PC-9 (cell line): ENCODE measurements around the gene GPR146. TPM values are rescaled to one million over a fixed set of nuclear protein-coding genes. Genes with fewer than 3 reads are reported as not detected.

Source experiments
- BruUV-seq: library from RNA; stranded (reverse); fragments of 400-500 nt; replicated peaks from 2 replicates; lab custom pipeline; 2021; lab: Mats Ljungman, UMichigan
- CTCF ChIA-PET: fragments of 300-600 bp; sonication (Branson Sonifier 250); formaldehyde crosslinking; loops from one replicate; lab custom pipeline; 2022; ENCODE audit warnings: antibody characterized with exemption; lab: Charles Lee
- POLR2A ChIA-PET: fragments of 300-600 bp; sonication (Branson Sonifier 250); formaldehyde crosslinking; loops from one replicate; lab custom pipeline; 2022; ENCODE audit warnings: antibody characterized with exemption; ENCODE audit not compliant: unreplicated experiment; lab: Charles Lee
- DNase-seq, 2 experiments: peaks; one replicate each; pipeline versions ENCODE4 v3.0.0 to v3.0.0-alpha.2; 2015 to 2022; ENCODE audit warnings: mixed read lengths in 1 of 2
- H2AFZ ChIP-seq: fragments of 200-600 bp; sonication (generic); 2 replicates; pipeline ENCODE4 v1.8.1; 2017; ENCODE audit warnings: antibody characterized with exemption
- H3F3A ChIP-seq: fragments of 200-600 bp; sonication (generic); 2 replicates; pipeline ENCODE4 v1.8.1; 2017; ENCODE audit warnings: antibody characterized with exemption, mild to moderate bottlenecking, low read depth; ENCODE audit not compliant: insufficient read depth
- H3K27ac ChIP-seq: fragments of 200-600 bp; sonication (generic); 2 replicates; pipeline ENCODE4 v1.6.1; 2016; ENCODE audit warnings: mixed run types
- H3K27me3 ChIP-seq: fragments of 200-600 bp; sonication (generic); 2 replicates; pipeline ENCODE4 v1.6.1; 2016; ENCODE audit warnings: low read depth, mixed run types; ENCODE audit not compliant: insufficient read depth
- H3K36me3 ChIP-seq: fragments of 200-600 bp; sonication (generic); 2 replicates; pipeline ENCODE4 v1.6.1; 2016; ENCODE audit warnings: low read depth, mixed run types
- H3K4me1 ChIP-seq: fragments of 200-600 bp; sonication (generic); replicated peaks from 2 replicates; pipeline ENCODE4 v1.6.1; 2016; ENCODE audit warnings: mixed run types; ENCODE audit not compliant: insufficient read depth
- H3K4me2 ChIP-seq: fragments of 200-600 bp; sonication (generic); 2 replicates; pipeline ENCODE4 v1.6.1; 2017; ENCODE audit warnings: mixed run types
- H3K4me3 ChIP-seq: fragments of 200-600 bp; sonication (generic); 2 replicates; pipeline ENCODE4 v1.6.1; 2016; ENCODE audit warnings: mixed run types
- H3K79me2 ChIP-seq: fragments of 200-600 bp; sonication (generic); 2 replicates; pipeline ENCODE4 v1.6.1; 2017; ENCODE audit warnings: low read depth, mixed run types
- H3K9me2 ChIP-seq: fragments of 200-600 bp; sonication (generic); 2 replicates; pipeline ENCODE4 v1.8.1; 2017; ENCODE audit warnings: mild to moderate bottlenecking; ENCODE audit not compliant: insufficient read depth
- H3K9me3 ChIP-seq: fragments of 200-600 bp; sonication (generic); 2 replicates; pipeline ENCODE4 v1.8.1; 2016; ENCODE audit warnings: low read depth; ENCODE audit not compliant: insufficient read depth
- H4K20me1 ChIP-seq: fragments of 200-600 bp; sonication (generic); 2 replicates; pipeline ENCODE4 v1.8.1; 2017; ENCODE audit not compliant: insufficient read depth
- CTCF ChIP-seq: fragments of 200-600 bp; sonication (generic); conservative IDR thresholded peaks from 2 replicates; pipeline ENCODE4 v1.6.1; 2017; ENCODE audit warnings: mixed run types, antibody characterized with exemption, mild to moderate bottlenecking, moderate library complexity
- EZH2 ChIP-seq: fragments of 200-600 bp; sonication (generic); IDR thresholded peaks from 2 replicates; pipeline ENCODE4 v1.8.0; 2017; ENCODE audit warnings: antibody characterized with exemption, low read depth
- intact Hi-C: fragments of 100-400 bp; cut with micrococcal nuclease; formaldehyde crosslinking; loops from one replicate; pipeline ENCODE4 v1.10.0; 2022; ENCODE audit not compliant: unreplicated experiment
- total RNA-seq: library from RNA; stranded (reverse); gene quantifications from 2 replicates; pipeline ENCODE4 v1.2.3, GENCODE V29; 2021

GPR146 gene
- total RNA-seq, 1 experiment from 2014 or later = 3.4 TPM

GRCh38 chr7:1066242-1066588 lies 21.9 kb downstream of the GPR146 start:
- POLR2A ChIA-PET = interaction anchor here (1.3 kb wide), 1 partner anchor 73 kb away, joined by 4 read pairs; no protein-coding TSS in a partner anchor
- H3K4me3 ChIP-seq = no peak overlapping the region
- intact Hi-C loops = no loop called here

GRCh38 chr7:1068013-1068412 lies 23.7 kb downstream of the GPR146 start:
- Histone ChIP-seq H3K4me2 (no peak overlapping the region), H4K20me1 (peaks cover 20% of the 10 kb centered on the region), H3K4me3 (no peak overlapping the region), H3K9me2 (no peaks in the 10 kb centered on the region), H3K4me1 (no peaks in the 10 kb centered on the region), H3K27me3 (no peaks in the 10 kb centered on the region), H3F3A (peaks cover 19% of the 10 kb centered on the region), H3K27ac (no peak overlapping the region), H3K9me3 (no peaks in the 10 kb centered on the region), H3K79me2 (no peaks in the 10 kb centered on the region), H2AFZ (no peak overlapping the region), H3K36me3 (no peaks in the 10 kb centered on the region)
- POLR2A ChIA-PET = no interaction called here
- no peak for DNase-seq
- TF ChIP-seq EZH2 = no peak
- no peak for TF ChIP-seq CTCF
- intact Hi-C loops = no loop called here
- CTCF ChIA-PET = no interaction called here
- BruUV-seq = no TSS peak

More at GRCh38 chr7:1066242-1066588, 21.9 kb downstream of the GPR146 start:
- Histone ChIP-seq H3F3A (peaks cover 9% of the 10 kb centered on the region), H3K79me2 (no peaks in the 10 kb centered on the region), H3K27ac (no peak overlapping the region), H3K4me1 (no peaks in the 10 kb centered on the region), H3K4me2 (no peak overlapping the region), H3K9me3 (no peaks in the 10 kb centered on the region), H3K36me3 (no peaks in the 10 kb centered on the region), H2AFZ (no peak overlapping the region), H4K20me1 (peaks cover 20% of the 10 kb centered on the region), H3K9me2 (no peaks in the 10 kb centered on the region), H3K27me3 (no peaks in the 10 kb centered on the region)
- CTCF ChIA-PET = interaction anchor here (0.5 to 2.3 kb wide), 6 partner anchors 21 to 164 kb away, joined by 3 to 25 read pairs (median 4); no protein-coding TSS in a partner anchor
- TF ChIP-seq EZH2 (no peak), CTCF (no peak)
- no peak for DNase-seq
- no TSS peak for BruUV-seq

GRCh38 chr7:1068619-1069018 lies 24.3 kb downstream of the GPR146 start:
- Histone ChIP-seq H3K36me3 (no peaks in the 10 kb centered on the region), H3K79me2 (no peaks in the 10 kb centered on the region), H4K20me1 (peaks cover 20% of the 10 kb centered on the region), H3K4me2 (no peak overlapping the region), H3K4me1 (no peaks in the 10 kb centered on the region), H3K9me3 (no peaks in the 10 kb centered on the region), H3K27ac (no peak overlapping the region), H3K27me3 (no peaks in the 10 kb centered on the region), H2AFZ (no peak overlapping the region), H3F3A (peaks cover 23% of the 10 kb centered on the region), H3K4me3 (no peak overlapping the region), H3K9me2 (no peaks in the 10 kb centered on the region)
- no peak for DNase-seq
- intact Hi-C loops = no loop called here
- CTCF ChIA-PET = interaction anchor here (0.7 kb wide), 1 partner anchor 279 kb away, joined by 6 read pairs; no protein-coding TSS in a partner anchor
- POLR2A ChIA-PET = no interaction called here
- no peak for TF ChIP-seq CTCF
- TF ChIP-seq EZH2 = no peak
- BruUV-seq = no TSS peak
